ENCODE results near the gene CAPG. TPM values are rescaled to one million over a fixed set of nuclear protein-coding genes. Genes with fewer than 3 reads are reported as not detected.

CAPG gene
- total and polyA plus RNA-seq, 2 of the 4 experiments (the other 2 are of a cell fraction) = 79.9 to 98.3 TPM

GRCh38 chr2:85429924-85430289 is 19.7 kb upstream of the CAPG start:
- H2AK5ac ChIP-seq (ENCODE audit: low read depth, low read length) = peak overlapping the region; percentile 74; the same call in 1 of the 2 replicates
- H3K4me3 ChIP-seq (ENCODE audit: insufficient read depth, low read depth, low read length) = no peak overlapping the region
- H2AFZ ChIP-seq (replicated peaks; ENCODE audit: low read length, poor library complexity) = peak overlapping the region; percentile 66
- H2BK120ac ChIP-seq (ENCODE audit: low read depth, low read length) = 0 out of 2 replicates have a peak overlapping the region, but pooled peaks have one; percentile 17
- H4K5ac ChIP-seq (ENCODE audit: low read depth, low read length) = no peak overlapping the region
- 0 out of 3 replicates have a peak overlapping the region, but pooled peaks have one; percentile 60 for H2BK15ac ChIP-seq (ENCODE audit: low read depth, low read length)
- H2BK5ac ChIP-seq (ENCODE audit: low read depth, low read length, poor library complexity, severe bottlenecking) = no peak overlapping the region
- dilution Hi-C loops (cut with HindIII; ENCODE audit: low sequenced_read_pairs, unreplicated experiment) = no loop called here
- H3K56ac ChIP-seq (ENCODE audit: extremely low read depth, insufficient read depth, low read length) = no peak overlapping the region
- TF ChIP-seq, protein P1, sequence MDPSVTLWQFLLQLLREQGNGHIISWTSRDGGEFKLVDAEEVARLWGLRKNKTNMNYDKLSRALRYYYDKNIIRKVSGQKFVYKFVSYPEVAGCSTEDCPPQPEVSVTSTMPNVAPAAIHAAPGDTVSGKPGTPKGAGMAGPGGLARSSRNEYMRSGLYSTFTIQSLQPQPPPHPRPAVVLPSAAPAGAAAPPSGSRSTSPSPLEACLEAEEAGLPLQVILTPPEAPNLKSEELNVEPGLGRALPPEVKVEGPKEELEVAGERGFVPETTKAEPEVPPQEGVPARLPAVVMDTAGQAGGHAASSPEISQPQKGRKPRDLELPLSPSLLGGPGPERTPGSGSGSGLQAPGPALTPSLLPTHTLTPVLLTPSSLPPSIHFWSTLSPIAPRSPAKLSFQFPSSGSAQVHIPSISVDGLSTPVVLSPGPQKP (IDR thresholded peaks at IDR 0.05; ENCODE audit: borderline replicate concordance, low read depth, low read length) = no peak
- TF ChIP-seq SMC3 (IDR thresholded peaks at IDR 0.05; ENCODE audit: low read depth, low read length) (no peak), CHD1 (IDR thresholded peaks at IDR 0.05; ENCODE audit: low read depth, low read length) (no peak), RCOR1 (IDR thresholded peaks at IDR 0.05; ENCODE audit: insufficient replicate concordance, low read length) (no peak), FOS (IDR thresholded peaks at IDR 0.05; ENCODE audit: low read depth, low read length) (no peak), MXI1 (IDR thresholded peaks at IDR 0.05; ENCODE audit: borderline replicate concordance, low read depth, low read length) (no peak), RAD21 (IDR thresholded peaks at IDR 0.05; ENCODE audit: low read length) (no peak)
- TF ChIP-seq, protein P2, sequence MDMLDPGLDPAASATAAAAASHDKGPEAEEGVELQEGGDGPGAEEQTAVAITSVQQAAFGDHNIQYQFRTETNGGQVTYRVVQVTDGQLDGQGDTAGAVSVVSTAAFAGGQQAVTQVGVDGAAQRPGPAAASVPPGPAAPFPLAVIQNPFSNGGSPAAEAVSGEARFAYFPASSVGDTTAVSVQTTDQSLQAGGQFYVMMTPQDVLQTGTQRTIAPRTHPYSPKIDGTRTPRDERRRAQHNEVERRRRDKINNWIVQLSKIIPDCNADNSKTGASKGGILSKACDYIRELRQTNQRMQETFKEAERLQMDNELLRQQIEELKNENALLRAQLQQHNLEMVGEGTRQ (IDR thresholded peaks at IDR 0.05; ENCODE audit: low read depth, low read length) = no peak
- POLR2A ChIA-PET (ENCODE audit: unreplicated experiment) = interaction anchor here (2.7 kb wide), 1 partner anchor 110 kb away, joined by 17 read pairs; the partner anchor contains the start of gene MAT2A
- no TSS peak for BruUV-seq (replicated peaks)
- no CpG with 5 or more reads among the region's 2 CpGs for WGBS, 2 experiments (ENCODE audit: extremely low coverage in 2 of 2, insufficient read length in 1 of 2)
- H3K4ac ChIP-seq (ENCODE audit: low read depth, low read length) = peak overlapping the region; percentile 38
- no peaks in the 10 kb centered on the region for H3K27me3 ChIP-seq (ENCODE audit: control insufficient read depth, insufficient read depth, low read length)
- peaks cover 16% of the 10 kb centered on the region for H3K4me1 ChIP-seq (ENCODE audit: control insufficient read depth, insufficient read depth, low read length)
- H3K9me3 ChIP-seq (ENCODE audit: control insufficient read depth, insufficient read depth, low read length) = no peaks in the 10 kb centered on the region
- H3K36me3 ChIP-seq (ENCODE audit: control insufficient read depth, insufficient read depth, low read length) = no peaks in the 10 kb centered on the region
- no peak overlapping the region for H2BK20ac ChIP-seq (ENCODE audit: low read depth, low read length)
- H3K9ac ChIP-seq (ENCODE audit: low read depth, low read length) = no peak overlapping the region
- in situ Hi-C loops (cut with MboI; ENCODE audit: low sequenced_read_pairs) = no loop called here
- no peaks in the 10 kb centered on the region; the same call in 1 of the 2 replicates for H3K9me1 ChIP-seq (ENCODE audit: insufficient read depth, low read length)
- peak overlapping the region; percentile 48; the same call in 1 of the 2 replicates for H4K91ac ChIP-seq (ENCODE audit: insufficient read depth, low read depth, low read length)
- no peak overlapping the region for H3K23ac ChIP-seq (ENCODE audit: low read depth, low read length)
- no peak overlapping the region for H3K14ac ChIP-seq (replicated peaks; ENCODE audit: low read depth, low read length)
- H4K8ac ChIP-seq (ENCODE audit: low read depth in 2 of 2, low read length in 2 of 2) = no peak overlapping the region
- no peak overlapping the region for H3K4me2 ChIP-seq (ENCODE audit: low read depth, low read length)
- H3K18ac ChIP-seq (ENCODE audit: low read depth, low read length) = no peak overlapping the region
- intact Hi-C loops (cut with micrococcal nuclease) = no loop called here
- DNase-seq (no peak), ATAC-seq (ENCODE audit: low read depth) (no peak)
- CTCF ChIA-PET = interaction anchor here (2.5 kb wide), 1 partner anchor 110 kb away, joined by 7 read pairs; the partner anchor contains the start of gene MAT2A
- H3K79me1 ChIP-seq (ENCODE audit: low read depth in 1 of 2, low read length in 2 of 2) = no peaks in the 10 kb centered on the region
- H3K27ac ChIP-seq (ENCODE audit: insufficient read depth, low read length) = no peak overlapping the region
- peak overlapping the region; percentile 82 for H2AK9ac ChIP-seq (replicated peaks; ENCODE audit: low read depth, low read length, poor library complexity)
- no peaks in the 10 kb centered on the region for H4K20me1 ChIP-seq (ENCODE audit: insufficient read depth, low read length)

All from IMR-90 (cell line).